GM06990 (cell line): ENCODE measurements around the gene KRTAP5-2.

Experiments
- DNase-seq: peaks from one replicate; pipeline ENCODE4 v3.0.0-alpha.2; 2011; ENCODE audit not compliant: insufficient read length; ENCODE audit errors: extremely low read depth
- H3K27me3 ChIP-seq: replicated peaks from 2 replicates; pipeline ENCODE4 v1.6.0; 2011; ENCODE audit warnings: low read length; ENCODE audit not compliant: control insufficient read depth, insufficient read depth
- H3K36me3 ChIP-seq: 2 replicates; pipeline ENCODE4 v1.5.1; 2011; ENCODE audit warnings: low read length; ENCODE audit not compliant: control insufficient read depth, insufficient read depth
- H3K4me3 ChIP-seq: replicated peaks from 2 replicates; pipeline ENCODE4 v1.5.1; 2011; ENCODE audit warnings: low read depth, mild to moderate bottlenecking, control low read depth, low read length
- TF ChIP-seq, protein P1 (sequence below): IDR thresholded peaks from 2 replicates; pipeline ENCODE4 v1.5.1; 2011; ENCODE audit warnings: low read length, control low read depth, mild to moderate bottlenecking, inconsistent platforms; ENCODE audit not compliant: insufficient read depth, poor library complexity, severe bottlenecking

Gene KRTAP5-2

DNA sequence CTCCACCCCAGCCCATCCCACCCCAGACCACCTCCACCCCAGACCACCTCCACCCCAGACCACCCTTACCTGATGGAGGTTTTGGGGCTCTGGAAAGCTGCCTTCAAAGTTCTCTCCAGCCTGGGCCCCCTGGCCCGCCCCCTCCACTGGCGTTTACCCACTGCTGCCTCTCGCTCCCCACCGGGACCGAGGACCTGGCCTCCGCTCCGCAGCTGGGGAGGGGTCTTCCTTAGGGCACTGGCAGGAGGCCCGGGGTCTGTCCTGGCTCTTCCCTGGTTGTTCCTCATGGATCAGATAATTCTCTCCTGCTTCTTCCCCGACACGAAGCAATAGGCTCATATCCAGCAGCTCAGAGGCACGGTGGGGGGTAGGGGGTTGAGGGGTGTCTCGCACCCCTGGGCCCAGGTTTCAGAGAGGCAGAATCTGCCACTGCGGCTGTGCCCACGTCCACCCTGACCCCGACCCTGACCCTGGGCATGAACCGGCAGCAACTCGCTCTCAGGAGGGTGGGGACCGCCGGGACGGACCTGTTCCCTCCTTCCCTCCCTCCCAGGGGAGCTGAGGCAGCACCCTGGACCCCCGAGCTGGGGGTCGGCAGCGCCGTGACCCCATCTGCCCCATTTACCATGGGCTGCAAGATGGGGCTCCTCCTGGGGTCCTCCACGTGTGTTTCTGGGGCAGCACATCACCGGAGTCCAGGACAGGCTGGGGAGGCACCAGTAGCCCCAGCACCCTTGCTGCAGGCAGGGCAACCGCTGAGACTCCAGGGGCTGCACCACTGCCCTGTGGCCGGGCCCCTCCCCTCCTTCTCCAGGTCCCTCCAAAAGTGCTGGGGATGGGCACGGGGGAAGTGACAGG is 44.4 kb upstream of the KRTAP5-2 start:
- TF ChIP-seq, protein P1, sequence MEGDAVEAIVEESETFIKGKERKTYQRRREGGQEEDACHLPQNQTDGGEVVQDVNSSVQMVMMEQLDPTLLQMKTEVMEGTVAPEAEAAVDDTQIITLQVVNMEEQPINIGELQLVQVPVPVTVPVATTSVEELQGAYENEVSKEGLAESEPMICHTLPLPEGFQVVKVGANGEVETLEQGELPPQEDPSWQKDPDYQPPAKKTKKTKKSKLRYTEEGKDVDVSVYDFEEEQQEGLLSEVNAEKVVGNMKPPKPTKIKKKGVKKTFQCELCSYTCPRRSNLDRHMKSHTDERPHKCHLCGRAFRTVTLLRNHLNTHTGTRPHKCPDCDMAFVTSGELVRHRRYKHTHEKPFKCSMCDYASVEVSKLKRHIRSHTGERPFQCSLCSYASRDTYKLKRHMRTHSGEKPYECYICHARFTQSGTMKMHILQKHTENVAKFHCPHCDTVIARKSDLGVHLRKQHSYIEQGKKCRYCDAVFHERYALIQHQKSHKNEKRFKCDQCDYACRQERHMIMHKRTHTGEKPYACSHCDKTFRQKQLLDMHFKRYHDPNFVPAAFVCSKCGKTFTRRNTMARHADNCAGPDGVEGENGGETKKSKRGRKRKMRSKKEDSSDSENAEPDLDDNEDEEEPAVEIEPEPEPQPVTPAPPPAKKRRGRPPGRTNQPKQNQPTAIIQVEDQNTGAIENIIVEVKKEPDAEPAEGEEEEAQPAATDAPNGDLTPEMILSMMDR = no peak
- Histone ChIP-seq H3K36me3 (no peaks in the 10 kb centered on the region), H3K27me3 (no peaks in the 10 kb centered on the region; the same call in 1 of the 2 replicates), H3K4me3 (no peak overlapping the region)
- DNase-seq = no peak

DNA sequence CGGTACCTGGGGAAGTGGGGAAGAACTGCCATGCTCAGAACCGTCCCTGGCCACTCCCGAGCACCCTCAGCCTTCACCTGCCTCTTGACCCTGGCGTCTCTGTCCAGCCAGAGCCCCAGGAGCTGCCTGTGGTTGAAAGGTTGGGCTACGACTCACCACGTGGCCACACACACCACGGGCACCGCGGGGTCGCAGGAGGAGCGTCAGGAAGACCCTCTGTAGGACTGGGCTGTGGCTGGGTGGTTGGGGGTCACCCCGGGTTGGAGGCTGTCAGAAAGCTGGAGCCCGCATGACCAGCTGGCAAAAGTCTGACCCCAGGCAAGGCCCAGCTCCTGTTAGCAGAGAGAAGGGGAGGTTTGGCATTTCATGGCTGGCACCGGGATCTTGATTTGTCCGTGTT is 43.0 kb upstream of the KRTAP5-2 start:
- no peak for DNase-seq
- TF ChIP-seq, protein P1 = no peak

DNA sequence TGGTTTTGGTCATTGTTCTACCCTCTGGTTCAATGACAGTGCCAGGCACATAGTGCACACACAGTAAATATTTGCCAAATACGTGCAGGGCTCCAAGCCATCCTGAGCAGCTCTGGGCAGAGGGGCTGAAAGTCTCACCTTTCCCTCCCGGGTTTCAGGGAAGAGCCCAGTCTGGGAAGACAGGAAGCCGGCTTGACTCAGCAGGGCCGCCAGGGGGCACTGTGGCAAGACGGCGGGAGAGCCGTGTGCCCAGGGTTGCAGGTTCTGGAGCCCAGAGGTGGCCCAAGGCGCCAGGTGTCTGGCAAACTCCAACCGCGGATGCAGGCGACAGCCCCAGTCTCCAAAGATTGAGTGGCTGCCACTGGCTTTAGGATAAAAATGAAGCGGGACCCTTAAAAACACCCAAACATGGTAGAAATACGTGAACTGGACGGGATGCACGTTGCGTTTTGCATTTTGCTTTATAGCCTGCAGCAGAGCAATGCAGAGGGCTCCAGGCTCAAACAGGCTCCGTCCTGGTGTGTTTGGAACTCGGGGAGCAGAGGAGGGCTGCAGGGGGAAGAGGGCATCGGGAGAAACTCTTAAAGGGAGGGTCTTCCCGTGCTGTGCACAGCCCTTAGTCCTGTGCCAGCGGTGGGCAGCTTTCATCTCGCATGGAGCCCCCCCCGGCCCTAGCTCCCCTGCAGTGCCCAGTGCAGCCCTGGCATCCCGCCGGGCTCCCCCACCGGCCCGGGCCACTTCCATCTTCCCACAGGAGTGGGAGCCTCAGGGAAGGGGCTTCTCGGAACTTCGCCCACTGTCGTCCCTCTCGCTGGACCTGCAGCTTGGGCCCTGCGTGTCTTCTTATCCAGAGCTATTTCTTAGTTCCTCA is 42.2 kb upstream of the KRTAP5-2 start:
- Histone ChIP-seq H3K27me3 (no peaks in the 10 kb centered on the region; the same call in 1 of the 2 replicates), H3K36me3 (no peaks in the 10 kb centered on the region), H3K4me3 (no peak overlapping the region)
- TF ChIP-seq, protein P1 = peak; percentile 90
- DNase-seq = no peak

More for the DNA sequence above, 43.0 kb upstream of the KRTAP5-2 start:
- H3K36me3 ChIP-seq = no peaks in the 10 kb centered on the region
- no peaks in the 10 kb centered on the region; the same call in 1 of the 2 replicates for H3K27me3 ChIP-seq
- no peak overlapping the region for H3K4me3 ChIP-seq

DNA sequence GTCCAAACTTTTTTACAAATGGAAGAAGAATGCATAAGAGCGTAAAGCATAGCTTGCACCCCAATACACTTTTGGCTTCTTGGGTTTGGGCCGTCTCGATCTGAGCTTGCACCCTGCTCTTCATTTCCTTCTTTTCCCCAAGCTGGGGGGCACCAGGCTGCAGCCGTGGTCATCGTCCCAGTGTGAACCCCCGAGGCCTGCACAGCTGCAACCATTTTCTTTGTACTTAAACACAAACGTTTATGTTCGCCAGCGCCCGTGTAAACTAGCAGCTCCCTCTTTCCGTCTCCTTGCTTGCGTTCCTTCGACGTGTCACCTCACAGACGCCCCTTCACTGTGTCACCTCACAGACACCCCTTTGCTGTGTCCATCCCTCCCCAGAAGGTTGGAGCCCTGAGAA is 41.6 kb upstream of the KRTAP5-2 start:
- no peaks in the 10 kb centered on the region for H3K36me3 ChIP-seq
- H3K4me3 ChIP-seq = no peak overlapping the region
- H3K27me3 ChIP-seq = no peaks in the 10 kb centered on the region; the same call in 1 of the 2 replicates
- TF ChIP-seq, protein P1 = no peak
- DNase-seq = no peak

DNA sequence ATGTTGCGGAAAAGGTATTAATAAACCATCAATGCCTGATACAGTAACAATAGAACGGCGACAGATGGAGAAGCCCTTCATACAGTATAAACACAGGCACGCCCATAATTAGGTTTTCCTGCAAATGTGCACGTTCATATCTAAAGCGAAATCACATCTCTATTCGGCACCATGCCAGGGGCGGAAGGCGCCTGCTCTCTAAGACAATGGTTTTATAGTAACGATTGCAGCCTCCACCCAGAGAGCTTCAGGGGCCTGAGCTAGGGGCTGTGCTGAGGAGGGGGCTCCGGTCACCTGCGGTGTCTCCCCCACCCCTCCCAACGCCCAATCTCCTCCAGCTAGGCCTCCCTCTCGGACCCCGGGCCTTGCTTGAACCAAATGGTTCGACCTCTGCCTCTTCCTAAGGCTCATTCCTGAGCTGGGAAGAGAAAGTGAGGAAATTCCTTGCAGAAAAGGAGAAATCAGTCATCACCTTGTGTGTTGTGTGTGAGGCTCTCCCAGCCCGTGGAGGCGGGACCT is 41.1 kb upstream of the KRTAP5-2 start:
- Histone ChIP-seq H3K27me3 (no peaks in the 10 kb centered on the region; the same call in 1 of the 2 replicates), H3K4me3 (no peak overlapping the region), H3K36me3 (no peaks in the 10 kb centered on the region)
- DNase-seq = no peak
- TF ChIP-seq, protein P1 = no peak
